Fibroblast of lung (primary cell): ENCODE data around the gene GRAMD2A. TPM values are rescaled to one million over a fixed set of nuclear protein-coding genes. Genes with fewer than 3 reads are reported as not detected.
A peak's percentile ranks its signal among the peaks of the same experiment; 100 is the strongest.

Experiments
- DNase-seq, 2 donors: peaks; one replicate each; pipeline versions ENCODE4 v3.0.0 to v3.0.0-alpha.2; 2010; ENCODE audit warnings: low read depth in 2 of 2
- H2AFZ ChIP-seq: 2 replicates; pipeline ENCODE4 v1.5.1; 2012; ENCODE audit warnings: low read length, control low read depth, inconsistent platforms
- H3K27ac ChIP-seq: 2 replicates; pipeline ENCODE4 v1.5.1; 2011; ENCODE audit warnings: low read length, control low read depth; ENCODE audit not compliant: insufficient read depth
- H3K27me3 ChIP-seq: 2 replicates; pipeline ENCODE4 v1.5.1; 2011; ENCODE audit warnings: mild to moderate bottlenecking, low read length; ENCODE audit not compliant: control insufficient read depth, insufficient read depth
- H3K36me3 ChIP-seq: 2 replicates; pipeline ENCODE4 v1.5.1; 2011; ENCODE audit warnings: low read length; ENCODE audit not compliant: control insufficient read depth, insufficient read depth
- H3K4me1 ChIP-seq: 2 replicates; pipeline ENCODE4 v1.5.1; 2011; ENCODE audit warnings: low read length; ENCODE audit not compliant: control insufficient read depth, insufficient read depth; ENCODE audit errors: extremely low read depth
- H3K4me2 ChIP-seq: 2 replicates; pipeline ENCODE4 v1.5.1; 2011; ENCODE audit warnings: low read length, control low read depth; ENCODE audit not compliant: insufficient read depth; ENCODE audit errors: extremely low read depth
- H3K4me3 ChIP-seq, 4 experiments: fragments of 200-600 bp in 1 of 4; sonication (generic) in 1 of 4; replicated peaks in 1 of 4; 2 replicates each; pipeline ENCODE4 v1.5.1; 2011 to 2016; ENCODE audit warnings: low read length in 4 of 4, low read depth in 3 of 4, mild to moderate bottlenecking in 3 of 4, control low read depth in 2 of 4, inconsistent platforms in 1 of 4, mixed read lengths in 1 of 4; ENCODE audit not compliant: insufficient read depth in 1 of 4; ENCODE audit errors: control extremely low read depth in 1 of 4
- H3K79me2 ChIP-seq: 2 replicates; pipeline ENCODE4 v1.5.1; 2012; ENCODE audit warnings: mild to moderate bottlenecking, low read length, inconsistent platforms; ENCODE audit not compliant: control insufficient read depth, insufficient read depth
- H3K9ac ChIP-seq: 2 replicates; pipeline ENCODE4 v1.5.1; 2011; ENCODE audit warnings: mild to moderate bottlenecking, low read length, control low read depth; ENCODE audit not compliant: insufficient read depth
- H3K9me3 ChIP-seq: 2 replicates; pipeline ENCODE4 v1.5.1; 2012; ENCODE audit warnings: low read depth, low read length; ENCODE audit not compliant: control insufficient read depth, insufficient read depth
- H4K20me1 ChIP-seq: 2 replicates; pipeline ENCODE4 v1.5.1; 2011; ENCODE audit warnings: low read length; ENCODE audit not compliant: control insufficient read depth, insufficient read depth; ENCODE audit errors: extremely low read depth
- EZH2 ChIP-seq: IDR thresholded peaks from 2 replicates; pipeline ENCODE4 v1.5.1; 2012; ENCODE audit warnings: low read length, control low read depth, mild to moderate bottlenecking; ENCODE audit errors: missing control alignments
- polyA plus RNA-seq, 2 donors: library from polyadenylated mRNA; depleted of rRNA in 1 of 2; stranded (reverse) in 1 of 2; unstranded in 1 of 2; fragments of >200 nt; gene quantifications; 2 replicates each; pipeline ENCODE4 v1.2.1, GENCODE V29; 2011 to 2012; ENCODE audit warnings: missing spikeins in 1 of 2
- total RNA-seq: library from RNA; depleted of rRNA; stranded (reverse); fragments of >200 nt; gene quantifications from 2 replicates; pipeline ENCODE4 v1.2.1, GENCODE V29; 2014
- TF ChIP-seq, protein P1 (sequence below), 2 donors: IDR thresholded peaks in 1 of 2; conservative IDR thresholded peaks in 1 of 2; 1 replicate in 1 of 2; 2 replicates in 1 of 2; pipeline ENCODE4 v1.5.1; 2011 to 2012; ENCODE audit warnings: low read length in 2 of 2, control low read depth in 1 of 2, inconsistent platforms in 1 of 2, low read depth in 1 of 2, mild to moderate bottlenecking in 1 of 2

GRAMD2A gene
- total and polyA plus RNA-seq, 2 donors (not counting 1 experiment from before 2014, with no cell fraction given), result 0.15 to 0.83 TPM

DNA sequence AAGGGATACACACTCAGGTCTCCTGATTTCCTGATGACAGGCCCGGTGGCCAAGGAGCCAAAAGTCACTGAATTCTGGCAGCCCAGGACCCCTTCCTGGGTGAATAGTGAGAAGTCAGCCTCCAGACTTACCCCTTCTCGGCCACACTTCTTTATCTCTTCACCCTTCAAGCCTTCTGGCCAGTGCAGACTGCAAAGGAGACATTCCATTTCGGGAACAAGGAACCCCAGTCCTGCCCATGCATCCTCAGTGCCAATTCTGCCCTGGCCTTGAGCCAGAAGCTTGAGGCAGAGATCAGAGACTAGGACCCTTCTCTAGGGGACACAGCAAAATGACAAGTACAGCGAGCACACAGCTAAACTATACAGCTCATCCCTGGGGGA, 28.8 kb downstream of the GRAMD2A start:
- DNase-seq, result no peak
- Histone ChIP-seq H3K27me3 (peaks cover 2% of the 10 kb centered on the region), H2AFZ (no peak overlapping the region), H3K4me3 (no peak overlapping the region), H3K9ac (no peak overlapping the region), H3K79me2 (no peaks in the 10 kb centered on the region), H3K9me3 (no peaks in the 10 kb centered on the region), H4K20me1 (no peaks in the 10 kb centered on the region), H3K27ac (no peak overlapping the region), H3K4me1 (no peaks in the 10 kb centered on the region), H3K4me2 (no peak overlapping the region), H3K36me3 (no peaks in the 10 kb centered on the region)
- TF ChIP-seq, protein P1, sequence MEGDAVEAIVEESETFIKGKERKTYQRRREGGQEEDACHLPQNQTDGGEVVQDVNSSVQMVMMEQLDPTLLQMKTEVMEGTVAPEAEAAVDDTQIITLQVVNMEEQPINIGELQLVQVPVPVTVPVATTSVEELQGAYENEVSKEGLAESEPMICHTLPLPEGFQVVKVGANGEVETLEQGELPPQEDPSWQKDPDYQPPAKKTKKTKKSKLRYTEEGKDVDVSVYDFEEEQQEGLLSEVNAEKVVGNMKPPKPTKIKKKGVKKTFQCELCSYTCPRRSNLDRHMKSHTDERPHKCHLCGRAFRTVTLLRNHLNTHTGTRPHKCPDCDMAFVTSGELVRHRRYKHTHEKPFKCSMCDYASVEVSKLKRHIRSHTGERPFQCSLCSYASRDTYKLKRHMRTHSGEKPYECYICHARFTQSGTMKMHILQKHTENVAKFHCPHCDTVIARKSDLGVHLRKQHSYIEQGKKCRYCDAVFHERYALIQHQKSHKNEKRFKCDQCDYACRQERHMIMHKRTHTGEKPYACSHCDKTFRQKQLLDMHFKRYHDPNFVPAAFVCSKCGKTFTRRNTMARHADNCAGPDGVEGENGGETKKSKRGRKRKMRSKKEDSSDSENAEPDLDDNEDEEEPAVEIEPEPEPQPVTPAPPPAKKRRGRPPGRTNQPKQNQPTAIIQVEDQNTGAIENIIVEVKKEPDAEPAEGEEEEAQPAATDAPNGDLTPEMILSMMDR (conservative IDR thresholded peaks at IDR 0.05 in 1 of 2, IDR thresholded peaks at IDR 0.05 in 1 of 2; ENCODE audit: low read depth in 1 of 2, low read length in 2 of 2), result no peak
- TF ChIP-seq EZH2, result no peak

DNA sequence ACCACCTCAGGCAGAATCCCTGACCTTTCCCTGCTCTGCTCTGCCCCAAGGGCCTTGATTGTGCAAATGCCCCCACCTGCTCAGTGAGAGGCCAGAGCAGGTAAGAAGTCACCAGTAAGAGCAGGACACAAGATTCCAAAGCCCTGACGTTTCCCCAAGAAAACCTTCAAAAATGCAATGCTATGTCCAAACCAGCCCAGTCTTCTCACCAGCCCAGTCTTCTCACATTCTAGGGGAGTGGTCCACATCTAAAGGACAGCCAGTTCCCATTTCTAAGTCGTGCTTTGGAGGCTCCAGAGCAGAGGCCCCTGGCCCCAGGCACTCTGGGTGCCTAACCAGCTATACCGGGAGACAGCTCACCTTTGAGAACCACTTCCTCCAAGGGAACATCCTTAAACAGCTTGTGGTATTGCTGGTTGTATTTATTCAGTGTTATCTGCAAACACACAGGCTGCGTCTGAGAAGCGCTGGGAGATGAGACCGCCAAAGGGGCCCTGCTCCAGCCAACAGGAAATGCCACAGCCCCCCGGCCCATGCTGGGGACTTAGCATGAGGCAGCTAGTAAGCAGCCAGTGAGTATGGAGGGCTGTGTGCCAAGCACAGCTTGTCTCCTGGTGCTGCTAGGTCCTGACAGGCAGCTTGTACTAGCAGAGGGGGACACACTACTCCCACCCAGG, 29.3 kb downstream of the GRAMD2A start:
- H3K27me3 ChIP-seq, result peaks cover 3% of the 10 kb centered on the region
- H3K9me3 ChIP-seq, result no peaks in the 10 kb centered on the region
- H3K27ac ChIP-seq, result no peak overlapping the region
- no peaks in the 10 kb centered on the region for H3K79me2 ChIP-seq
- H3K4me1 ChIP-seq, result no peaks in the 10 kb centered on the region
- no peak overlapping the region for H2AFZ ChIP-seq
- H3K4me2 ChIP-seq, result no peak overlapping the region
- no peak overlapping the region for H3K4me3 ChIP-seq
- H4K20me1 ChIP-seq, result no peaks in the 10 kb centered on the region
- DNase-seq, result peak; percentile 15 to 54
- TF ChIP-seq, protein P1 (conservative IDR thresholded peaks at IDR 0.05 in 1 of 2, IDR thresholded peaks at IDR 0.05 in 1 of 2; ENCODE audit: low read depth in 1 of 2, low read length in 2 of 2), result no peak
- TF ChIP-seq EZH2, result no peak
- no peak overlapping the region for H3K9ac ChIP-seq
- no peaks in the 10 kb centered on the region for H3K36me3 ChIP-seq

DNA sequence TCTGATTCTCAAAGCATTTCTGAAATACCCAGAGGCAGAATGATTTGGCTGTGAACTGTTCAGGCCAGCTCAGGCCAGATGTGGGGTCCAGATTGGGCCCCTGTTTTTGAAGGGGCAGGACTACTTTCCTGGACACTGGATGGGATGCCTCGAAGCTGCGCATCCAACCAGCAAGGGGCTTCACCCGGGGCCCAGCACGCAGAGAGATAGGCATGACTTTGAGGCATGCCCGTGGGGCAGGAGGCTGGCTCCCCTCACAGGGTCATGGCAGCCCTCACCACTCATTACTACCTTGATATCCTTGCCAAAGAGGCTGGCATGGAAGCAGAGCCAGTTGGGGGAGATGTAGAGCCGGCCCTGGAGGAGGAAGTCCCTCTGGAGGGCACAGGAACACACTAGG, 30.1 kb downstream of the GRAMD2A start:
- Histone ChIP-seq H2AFZ (no peak overlapping the region), H3K9ac (no peak overlapping the region)

More for the DNA sequence above, 30.1 kb downstream of the GRAMD2A start:
- Histone ChIP-seq H3K4me2 (no peak overlapping the region), H4K20me1 (no peaks in the 10 kb centered on the region), H3K27me3 (peaks cover 3% of the 10 kb centered on the region), H3K9me3 (no peaks in the 10 kb centered on the region), H3K4me3 (no peak overlapping the region), H3K36me3 (no peaks in the 10 kb centered on the region), H3K27ac (no peak overlapping the region), H3K79me2 (no peaks in the 10 kb centered on the region), H3K4me1 (no peaks in the 10 kb centered on the region)
- no peak for DNase-seq
- TF ChIP-seq, protein P1 (conservative IDR thresholded peaks at IDR 0.05 in 1 of 2, IDR thresholded peaks at IDR 0.05 in 1 of 2; ENCODE audit: low read depth in 1 of 2, low read length in 2 of 2), result no peak
- TF ChIP-seq EZH2, result no peak
